SK-N-SH (cell line): ENCODE measurements around the gene EVPL. TPM values are rescaled to one million over a fixed set of nuclear protein-coding genes. Genes with fewer than 3 reads are reported as not detected.

Experiments used
- CHD2 ChIP-seq: fragments of 150-350 bp; IDR thresholded peaks from 2 replicates; pipeline ENCODE4 v1.6.1; 2018; ENCODE audit warnings: low read length; ENCODE audit not compliant: partially characterized antibody
- EP300 ChIP-seq, 2 experiments: IDR thresholded peaks; 2 replicates each; pipeline versions ENCODE4 v1.4.0 to v1.6.1; 2012; ENCODE audit warnings: borderline replicate concordance in 1 of 2, low read depth in 1 of 2, low read length in 1 of 2
- MEF2A ChIP-seq: IDR thresholded peaks from 2 replicates; pipeline ENCODE4 v1.4.0; 2012; ENCODE audit warnings: low read depth, borderline replicate concordance
- MXI1 ChIP-seq: IDR thresholded peaks from 2 replicates; pipeline ENCODE4 v1.6.1; 2012; ENCODE audit warnings: mild to moderate bottlenecking, low read depth, low read length, improper control_type of control experiment
- RAD21 ChIP-seq: IDR thresholded peaks from 2 replicates; pipeline ENCODE4 v1.6.1; 2012; ENCODE audit warnings: mild to moderate bottlenecking, low read length
- RCOR1 ChIP-seq: fragments of 150-350 bp; IDR thresholded peaks from 2 replicates; pipeline ENCODE4 v1.6.1; 2017; ENCODE audit warnings: antibody characterized with exemption, low read length
- RFX5 ChIP-seq: IDR thresholded peaks from 2 replicates; pipeline ENCODE4 v1.6.1; 2012; ENCODE audit warnings: mild to moderate bottlenecking, improper control_type of control experiment, low read length
- RXRA ChIP-seq: IDR thresholded peaks from 2 replicates; pipeline ENCODE4 v1.4.0; 2012; ENCODE audit warnings: low read depth, mild to moderate bottlenecking, borderline replicate concordance
- SMC3 ChIP-seq: IDR thresholded peaks from 2 replicates; pipeline ENCODE4 v1.6.1; 2012; ENCODE audit warnings: low read depth, low read length, improper control_type of control experiment
- TAF1 ChIP-seq: IDR thresholded peaks from 2 replicates; pipeline ENCODE4 v1.6.1; 2012; ENCODE audit warnings: low read depth, mild to moderate bottlenecking, low read length, moderate library complexity, borderline replicate concordance
- TCF12 ChIP-seq: IDR thresholded peaks from 2 replicates; pipeline ENCODE4 v1.4.0; 2012
- YY1 ChIP-seq: IDR thresholded peaks from 2 replicates; pipeline ENCODE4 v1.4.0; 2012; ENCODE audit warnings: low read depth, mild to moderate bottlenecking
- polyA plus RNA-seq, 3 experiments: library from polyadenylated mRNA; depleted of rRNA; stranded (reverse); fragments of >200 nt; gene quantifications; 2 replicates each; pipeline ENCODE4 v1.2.3, GENCODE V29; 2012
- TF ChIP-seq, protein P1 (sequence below): fragments of 150-350 bp; IDR thresholded peaks from 2 replicates; pipeline ENCODE4 v1.6.1; 2016; ENCODE audit warnings: mild to moderate bottlenecking, low read depth, low read length
- TF ChIP-seq, protein P2 (sequence below): IDR thresholded peaks from 2 replicates; pipeline ENCODE4 v1.6.1; 2012; ENCODE audit warnings: mild to moderate bottlenecking, low read depth, low read length, moderate library complexity
- TF ChIP-seq, protein P3 (sequence below): IDR thresholded peaks from 2 replicates; pipeline ENCODE4; 2012

Gene EVPL
- polyA plus RNA-seq, 1 of the 3 experiments (the other 2 are of a cell fraction) = 0.23 TPM

DNA sequence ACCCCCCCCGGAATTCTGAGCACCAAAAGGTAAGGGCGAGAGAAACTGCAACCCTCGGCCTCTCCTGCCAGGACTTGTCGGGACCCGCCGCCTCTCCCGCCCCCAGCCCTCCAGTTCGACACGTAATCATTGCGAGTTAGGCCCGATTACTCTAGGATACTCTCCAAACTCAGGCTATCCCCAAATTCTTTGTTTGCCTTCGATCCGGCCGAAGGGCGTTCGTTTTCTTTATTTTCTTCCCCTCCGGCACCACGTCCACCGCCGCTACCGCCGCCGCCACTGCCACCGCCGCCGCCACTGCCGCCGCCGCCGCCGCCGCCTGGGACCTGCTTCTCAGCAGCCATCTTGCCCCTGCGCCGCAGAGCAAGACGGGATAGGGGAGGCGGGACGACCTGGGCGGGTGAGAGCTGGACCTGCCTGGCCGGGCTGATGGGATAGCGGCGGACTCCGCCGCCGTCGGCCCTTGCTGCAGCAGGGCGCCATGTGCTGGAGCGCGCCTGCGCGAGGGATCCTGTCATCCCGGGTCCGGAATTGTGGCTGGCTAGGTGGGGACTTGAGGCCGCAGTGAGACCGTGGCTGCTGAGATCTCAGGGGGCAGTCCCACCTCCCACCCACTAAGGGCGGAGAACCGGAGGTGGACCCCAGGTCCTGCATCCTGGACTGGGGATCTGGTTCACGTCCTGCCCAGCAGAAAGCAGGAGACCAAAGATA is 45.2 kb upstream of the EVPL start, which contains the start of gene SRP68 (continued):
- TF ChIP-seq EP300 (IDR thresholded peaks at IDR 0.05; ENCODE audit: borderline replicate concordance in 1 of 2, low read depth in 1 of 2, low read length in 1 of 2) (peak in 1 of 2 experiments; percentile 72; a peak in 1 of 4 replicates), RAD21 (0 out of 2 replicates have a peak, but pooled peaks have one; percentile 8), CHD2 (peak; percentile 86), TCF12 (no peak; the same call in 1 of the 2 replicates), RXRA (no peak), TAF1 (peak; percentile 94), YY1 (peak; percentile 99), RFX5 (no peak), SMC3 (no peak; the same call in 1 of the 2 replicates), MXI1 (peak; percentile 98), RCOR1 (no peak), MEF2A (no peak)
- TF ChIP-seq, protein P1, sequence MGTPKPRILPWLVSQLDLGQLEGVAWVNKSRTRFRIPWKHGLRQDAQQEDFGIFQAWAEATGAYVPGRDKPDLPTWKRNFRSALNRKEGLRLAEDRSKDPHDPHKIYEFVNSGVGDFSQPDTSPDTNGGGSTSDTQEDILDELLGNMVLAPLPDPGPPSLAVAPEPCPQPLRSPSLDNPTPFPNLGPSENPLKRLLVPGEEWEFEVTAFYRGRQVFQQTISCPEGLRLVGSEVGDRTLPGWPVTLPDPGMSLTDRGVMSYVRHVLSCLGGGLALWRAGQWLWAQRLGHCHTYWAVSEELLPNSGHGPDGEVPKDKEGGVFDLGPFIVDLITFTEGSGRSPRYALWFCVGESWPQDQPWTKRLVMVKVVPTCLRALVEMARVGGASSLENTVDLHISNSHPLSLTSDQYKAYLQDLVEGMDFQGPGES = no peak
- TF ChIP-seq, protein P2, sequence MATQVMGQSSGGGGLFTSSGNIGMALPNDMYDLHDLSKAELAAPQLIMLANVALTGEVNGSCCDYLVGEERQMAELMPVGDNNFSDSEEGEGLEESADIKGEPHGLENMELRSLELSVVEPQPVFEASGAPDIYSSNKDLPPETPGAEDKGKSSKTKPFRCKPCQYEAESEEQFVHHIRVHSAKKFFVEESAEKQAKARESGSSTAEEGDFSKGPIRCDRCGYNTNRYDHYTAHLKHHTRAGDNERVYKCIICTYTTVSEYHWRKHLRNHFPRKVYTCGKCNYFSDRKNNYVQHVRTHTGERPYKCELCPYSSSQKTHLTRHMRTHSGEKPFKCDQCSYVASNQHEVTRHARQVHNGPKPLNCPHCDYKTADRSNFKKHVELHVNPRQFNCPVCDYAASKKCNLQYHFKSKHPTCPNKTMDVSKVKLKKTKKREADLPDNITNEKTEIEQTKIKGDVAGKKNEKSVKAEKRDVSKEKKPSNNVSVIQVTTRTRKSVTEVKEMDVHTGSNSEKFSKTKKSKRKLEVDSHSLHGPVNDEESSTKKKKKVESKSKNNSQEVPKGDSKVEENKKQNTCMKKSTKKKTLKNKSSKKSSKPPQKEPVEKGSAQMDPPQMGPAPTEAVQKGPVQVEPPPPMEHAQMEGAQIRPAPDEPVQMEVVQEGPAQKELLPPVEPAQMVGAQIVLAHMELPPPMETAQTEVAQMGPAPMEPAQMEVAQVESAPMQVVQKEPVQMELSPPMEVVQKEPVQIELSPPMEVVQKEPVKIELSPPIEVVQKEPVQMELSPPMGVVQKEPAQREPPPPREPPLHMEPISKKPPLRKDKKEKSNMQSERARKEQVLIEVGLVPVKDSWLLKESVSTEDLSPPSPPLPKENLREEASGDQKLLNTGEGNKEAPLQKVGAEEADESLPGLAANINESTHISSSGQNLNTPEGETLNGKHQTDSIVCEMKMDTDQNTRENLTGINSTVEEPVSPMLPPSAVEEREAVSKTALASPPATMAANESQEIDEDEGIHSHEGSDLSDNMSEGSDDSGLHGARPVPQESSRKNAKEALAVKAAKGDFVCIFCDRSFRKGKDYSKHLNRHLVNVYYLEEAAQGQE = no peak
- TF ChIP-seq, protein P3, sequence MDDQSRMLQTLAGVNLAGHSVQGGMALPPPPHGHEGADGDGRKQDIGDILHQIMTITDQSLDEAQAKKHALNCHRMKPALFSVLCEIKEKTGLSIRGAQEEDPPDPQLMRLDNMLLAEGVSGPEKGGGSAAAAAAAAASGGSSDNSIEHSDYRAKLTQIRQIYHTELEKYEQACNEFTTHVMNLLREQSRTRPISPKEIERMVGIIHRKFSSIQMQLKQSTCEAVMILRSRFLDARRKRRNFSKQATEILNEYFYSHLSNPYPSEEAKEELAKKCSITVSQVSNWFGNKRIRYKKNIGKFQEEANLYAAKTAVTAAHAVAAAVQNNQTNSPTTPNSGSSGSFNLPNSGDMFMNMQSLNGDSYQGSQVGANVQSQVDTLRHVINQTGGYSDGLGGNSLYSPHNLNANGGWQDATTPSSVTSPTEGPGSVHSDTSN = no peak
- TF ChIP-seq, all 33 proteins: peak for 12
